Keratinocyte (primary cell): ENCODE results near the gene LCN2.

Source experiments
- EZH2 ChIP-seq: IDR thresholded peaks from one replicate; pipeline ENCODE4 v1.6.1; 2012; ENCODE audit warnings: inconsistent platforms, mild to moderate bottlenecking, low read length, moderate library complexity
- TF ChIP-seq, protein P1 (sequence below), 3 experiments: IDR thresholded peaks in 1 of 3; conservative IDR thresholded peaks in 1 of 3; optimal IDR thresholded peaks in 1 of 3; 2 replicates in 2 of 3; 3 replicates in 1 of 3; pipeline versions ENCODE3 to v1.5.1; 2011; ENCODE audit warnings: low read length in 3 of 3, mild to moderate bottlenecking in 3 of 3, moderate library complexity in 2 of 3, control low read depth in 1 of 3, inconsistent platforms in 1 of 3; ENCODE audit not compliant: insufficient read depth in 2 of 3; ENCODE audit errors: extremely low read depth in 1 of 3

DNA sequence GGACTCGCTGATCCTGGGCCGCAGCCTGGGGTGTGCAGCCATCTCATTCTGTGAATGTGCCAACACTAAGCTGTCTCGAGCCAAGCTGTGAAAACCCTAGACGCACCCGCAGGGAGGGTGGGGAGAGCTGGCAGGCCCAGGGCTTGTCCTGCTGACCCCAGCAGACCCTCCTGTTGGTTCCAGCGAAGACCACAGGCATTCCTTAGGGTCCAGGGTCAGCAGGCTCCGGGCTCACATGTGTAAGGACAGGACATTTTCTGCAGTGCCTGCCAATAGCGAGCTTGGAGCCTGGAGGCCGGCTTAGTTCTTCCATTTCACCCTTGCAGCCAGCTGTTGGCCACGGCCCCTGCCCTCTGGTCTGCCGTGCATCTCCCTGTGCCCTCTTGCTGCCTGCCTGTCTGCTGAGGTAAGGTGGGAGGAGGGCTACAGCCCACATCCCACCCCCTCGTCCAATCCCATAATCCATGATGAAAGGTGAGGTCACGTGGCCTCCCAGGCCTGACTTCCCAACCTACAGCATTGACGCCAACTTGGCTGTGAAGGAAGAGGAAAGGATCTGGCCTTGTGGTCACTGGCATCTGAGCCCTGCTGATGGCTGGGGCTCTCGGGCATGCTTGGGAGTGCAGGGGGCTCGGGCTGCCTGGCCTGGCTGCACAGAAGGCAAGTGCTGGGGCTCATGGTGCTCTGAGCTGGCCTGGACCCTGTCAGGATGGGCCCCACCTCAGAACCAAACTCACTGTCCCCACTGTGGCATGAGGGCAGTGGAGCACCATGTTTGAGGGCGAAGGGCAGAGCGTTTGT lies 41.6 kb upstream of the LCN2 start:
- TF ChIP-seq, protein P1, sequence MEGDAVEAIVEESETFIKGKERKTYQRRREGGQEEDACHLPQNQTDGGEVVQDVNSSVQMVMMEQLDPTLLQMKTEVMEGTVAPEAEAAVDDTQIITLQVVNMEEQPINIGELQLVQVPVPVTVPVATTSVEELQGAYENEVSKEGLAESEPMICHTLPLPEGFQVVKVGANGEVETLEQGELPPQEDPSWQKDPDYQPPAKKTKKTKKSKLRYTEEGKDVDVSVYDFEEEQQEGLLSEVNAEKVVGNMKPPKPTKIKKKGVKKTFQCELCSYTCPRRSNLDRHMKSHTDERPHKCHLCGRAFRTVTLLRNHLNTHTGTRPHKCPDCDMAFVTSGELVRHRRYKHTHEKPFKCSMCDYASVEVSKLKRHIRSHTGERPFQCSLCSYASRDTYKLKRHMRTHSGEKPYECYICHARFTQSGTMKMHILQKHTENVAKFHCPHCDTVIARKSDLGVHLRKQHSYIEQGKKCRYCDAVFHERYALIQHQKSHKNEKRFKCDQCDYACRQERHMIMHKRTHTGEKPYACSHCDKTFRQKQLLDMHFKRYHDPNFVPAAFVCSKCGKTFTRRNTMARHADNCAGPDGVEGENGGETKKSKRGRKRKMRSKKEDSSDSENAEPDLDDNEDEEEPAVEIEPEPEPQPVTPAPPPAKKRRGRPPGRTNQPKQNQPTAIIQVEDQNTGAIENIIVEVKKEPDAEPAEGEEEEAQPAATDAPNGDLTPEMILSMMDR (optimal IDR thresholded peaks at IDR 0.05 in 1 of 3, IDR thresholded peaks at IDR 0.05 in 1 of 3, conservative IDR thresholded peaks at IDR 0.05 in 1 of 3; ENCODE audit: extremely low read depth in 1 of 3, insufficient read depth in 2 of 3, low read length in 3 of 3), result no peak
- TF ChIP-seq EZH2, result no peak
